ENCODE results near the gene TMA7.

- TF ChIP-seq CTCF (tag by site-specific recombination; IDR thresholded peaks at IDR 0.05) (no peak), BCL11B (tag by site-specific recombination; IDR thresholded peaks at IDR 0.05; ENCODE audit: low read depth) (no peak), REST (tag by site-specific recombination; IDR thresholded peaks at IDR 0.05) (no peak), ZNF274 (IDR thresholded peaks at IDR 0.05; ENCODE audit: low read length) (no peak), ZNF274 (tag by site-specific recombination; IDR thresholded peaks at IDR 0.05; ENCODE audit: borderline replicate concordance) (no peak), ZNF558 (tag by site-specific recombination; IDR thresholded peaks at IDR 0.05) (no peak), ZNF175 (tag by site-specific recombination; IDR thresholded peaks at IDR 0.05) (no peak), SETDB1 (IDR thresholded peaks at IDR 0.05; ENCODE audit: insufficient read length, low read length) (no peak), ZNF518A (tag by site-specific recombination; conservative IDR thresholded peaks at IDR 0.05; ENCODE audit: low read depth) (no peak), ZNF184 (tag by site-specific recombination; IDR thresholded peaks at IDR 0.05) (no peak)
Observed at GRCh38 chr3:48411606-48412374, 28.3 kb upstream of the TMA7 start.
